ENCODE data around the gene CMKLR1.

CMKLR1 gene

DNA sequence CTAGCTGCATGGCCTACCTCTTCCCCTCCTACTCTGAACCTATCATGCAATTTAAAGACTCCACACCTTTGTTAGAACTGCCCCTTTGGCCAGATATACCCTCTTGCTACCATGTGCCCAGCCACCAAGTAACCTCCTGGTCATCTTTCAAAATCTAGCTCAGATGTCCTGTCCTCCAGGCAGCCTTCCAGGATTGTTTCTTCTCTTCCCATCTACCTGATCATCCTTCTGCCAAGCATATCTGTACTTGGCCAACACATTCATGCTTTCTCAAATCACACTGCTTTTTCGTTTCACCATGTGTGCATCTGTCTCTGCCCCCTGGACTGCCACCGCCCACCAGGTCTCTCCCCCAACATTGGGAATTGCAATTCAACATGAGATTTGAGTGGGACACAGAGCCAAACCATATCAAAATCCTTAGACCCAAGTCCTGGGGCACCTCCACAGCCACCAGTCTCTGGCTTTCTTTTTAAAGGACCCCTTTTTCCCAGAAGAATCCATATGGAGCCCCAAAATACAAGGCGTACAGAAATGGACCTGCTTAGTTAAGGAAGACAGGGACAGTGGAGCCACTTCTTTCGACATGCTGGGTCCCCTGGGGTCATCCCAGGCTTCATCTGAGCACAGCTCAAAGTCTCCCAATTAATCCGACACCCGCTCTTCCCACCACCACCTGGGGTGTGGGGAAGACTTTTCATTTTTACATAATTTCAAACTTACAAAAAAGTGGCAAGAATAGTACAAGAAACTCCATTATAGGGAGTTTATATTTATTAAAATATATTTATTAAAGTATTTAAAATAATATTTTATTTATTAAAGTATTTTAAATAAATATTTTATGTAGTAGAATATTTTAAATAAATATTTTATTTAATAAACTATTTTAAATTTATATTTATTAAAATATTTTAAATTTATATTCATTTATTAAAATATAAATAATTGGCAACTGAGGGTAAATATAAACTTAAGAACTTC, 7.9 kb upstream of the CMKLR1 start:
- TF ChIP-seq SIN3A (IDR thresholded peaks at IDR 0.05; ENCODE audit: borderline replicate concordance, insufficient read depth, low read length) (no peak), POLR2AphosphoS5 (IDR thresholded peaks at IDR 0.05; ENCODE audit: low read depth, low read length) (no peak), REST (IDR thresholded peaks at IDR 0.05; ENCODE audit: insufficient read depth in 1 of 2, low read depth in 2 of 2, low read length in 2 of 2) (no peak)

- TF ChIP-seq POLR2AphosphoS5 (IDR thresholded peaks at IDR 0.05; ENCODE audit: low read depth, low read length), result no peak
- TF ChIP-seq TAF1 (IDR thresholded peaks at IDR 0.05; ENCODE audit: borderline replicate concordance, insufficient read depth, low read length), result no peak
- no peak for TF ChIP-seq SIN3A (IDR thresholded peaks at IDR 0.05; ENCODE audit: borderline replicate concordance, insufficient read depth, low read length)
- no peak for TF ChIP-seq REST (IDR thresholded peaks at IDR 0.05; ENCODE audit: insufficient read depth in 1 of 2, low read depth in 2 of 2, low read length in 2 of 2)
- TF ChIP-seq FOXP2 (optimal IDR thresholded peaks at IDR 0.05; ENCODE audit: borderline replicate concordance, extremely low read depth, extremely low read length, insufficient read depth), result no peak
Observed at GRCh38 chr12:108345716-108346633, 6.9 kb upstream of the CMKLR1 start.

- TF ChIP-seq REST (IDR thresholded peaks at IDR 0.05; ENCODE audit: insufficient read depth in 1 of 2, low read depth in 2 of 2, low read length in 2 of 2) (no peak), FOXP2 (optimal IDR thresholded peaks at IDR 0.05; ENCODE audit: borderline replicate concordance, extremely low read depth, extremely low read length, insufficient read depth) (no peak), SIN3A (IDR thresholded peaks at IDR 0.05; ENCODE audit: borderline replicate concordance, insufficient read depth, low read length) (no peak), TAF1 (IDR thresholded peaks at IDR 0.05; ENCODE audit: borderline replicate concordance, insufficient read depth, low read length) (no peak), POLR2AphosphoS5 (IDR thresholded peaks at IDR 0.05; ENCODE audit: low read depth, low read length) (no peak)
Observed at GRCh38 chr12:108342985-108343384, 3.9 kb upstream of the CMKLR1 start.

- TF ChIP-seq POLR2AphosphoS5 (IDR thresholded peaks at IDR 0.05; ENCODE audit: low read depth, low read length) (no peak), REST (IDR thresholded peaks at IDR 0.05; ENCODE audit: insufficient read depth in 1 of 2, low read depth in 2 of 2, low read length in 2 of 2) (no peak), FOXP2 (optimal IDR thresholded peaks at IDR 0.05; ENCODE audit: borderline replicate concordance, extremely low read depth, extremely low read length, insufficient read depth) (no peak), TAF1 (IDR thresholded peaks at IDR 0.05; ENCODE audit: borderline replicate concordance, insufficient read depth, low read length) (no peak), SIN3A (IDR thresholded peaks at IDR 0.05; ENCODE audit: borderline replicate concordance, insufficient read depth, low read length) (no peak)
Observed at GRCh38 chr12:108341854-108342847, 3.0 kb upstream of the CMKLR1 start.
